Measurements from ENCODE around the gene MECP2.

The MECP2 gene

GRCh38 chrX:154059729-154060245 lies 37.7 kb downstream of the MECP2 start:
- no peak for DNase-seq (ENCODE audit: low spot score)

DNA sequence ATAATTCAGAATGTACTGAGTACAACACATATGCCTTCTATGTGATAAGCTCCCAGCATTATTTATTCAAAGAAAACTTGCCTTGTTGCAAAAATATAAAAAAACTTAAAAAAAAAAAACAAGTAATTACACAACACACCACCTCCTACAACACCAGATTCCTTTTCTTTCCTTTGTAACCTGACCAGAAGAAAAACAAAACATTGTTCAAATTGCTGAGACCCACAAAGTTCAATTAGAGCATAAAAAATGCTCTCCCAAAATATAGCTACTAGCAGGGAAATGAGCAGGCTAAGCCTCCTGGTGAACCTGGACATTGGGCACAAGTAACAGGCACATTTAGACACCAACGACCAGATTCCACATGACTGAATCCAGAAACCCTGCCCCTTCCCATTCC lies 38.3 kb downstream of the MECP2 start:
- DNase-seq (ENCODE audit: low spot score) = no peak

GRCh38 chrX:154058214-154058997 lies 39.1 kb downstream of the MECP2 start:
- DNase-seq (ENCODE audit: low spot score) = no peak

GRCh38 chrX:154057791-154058190 lies 39.7 kb downstream of the MECP2 start:
- no peak for DNase-seq (ENCODE audit: low spot score)

DNA sequence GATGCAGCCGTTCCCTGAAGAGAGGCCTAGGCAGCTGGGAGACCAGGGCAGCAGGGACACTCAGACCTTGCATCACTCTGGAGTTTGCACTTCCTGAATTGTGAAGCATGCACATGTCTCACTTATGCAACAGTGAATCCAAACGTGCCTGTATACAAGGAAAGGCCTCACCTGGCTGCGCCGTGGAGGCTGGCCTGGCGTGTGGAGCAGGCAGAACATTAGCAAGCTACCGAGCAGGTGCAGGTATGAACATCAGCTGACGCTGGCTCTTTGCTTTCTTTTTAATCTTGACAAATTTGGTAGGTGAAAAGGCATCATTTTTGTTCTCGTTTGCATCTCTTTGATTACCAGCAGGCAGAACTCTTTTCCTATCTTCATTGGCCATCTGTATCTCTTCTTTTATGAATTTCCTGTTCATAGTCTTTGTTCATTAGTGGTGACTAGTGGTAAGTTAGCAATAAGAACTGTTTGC lies 40.7 kb downstream of the MECP2 start:
- no peak for DNase-seq (ENCODE audit: low spot score)

GRCh38 chrX:154051201-154051810 lies 46.2 kb downstream of the MECP2 start:
- DNase-seq (ENCODE audit: low spot score) = peak; percentile 71

GRCh38 chrX:154050113-154050495 lies 47.4 kb downstream of the MECP2 start:
- DNase-seq (ENCODE audit: low spot score) = no peak

DNA sequence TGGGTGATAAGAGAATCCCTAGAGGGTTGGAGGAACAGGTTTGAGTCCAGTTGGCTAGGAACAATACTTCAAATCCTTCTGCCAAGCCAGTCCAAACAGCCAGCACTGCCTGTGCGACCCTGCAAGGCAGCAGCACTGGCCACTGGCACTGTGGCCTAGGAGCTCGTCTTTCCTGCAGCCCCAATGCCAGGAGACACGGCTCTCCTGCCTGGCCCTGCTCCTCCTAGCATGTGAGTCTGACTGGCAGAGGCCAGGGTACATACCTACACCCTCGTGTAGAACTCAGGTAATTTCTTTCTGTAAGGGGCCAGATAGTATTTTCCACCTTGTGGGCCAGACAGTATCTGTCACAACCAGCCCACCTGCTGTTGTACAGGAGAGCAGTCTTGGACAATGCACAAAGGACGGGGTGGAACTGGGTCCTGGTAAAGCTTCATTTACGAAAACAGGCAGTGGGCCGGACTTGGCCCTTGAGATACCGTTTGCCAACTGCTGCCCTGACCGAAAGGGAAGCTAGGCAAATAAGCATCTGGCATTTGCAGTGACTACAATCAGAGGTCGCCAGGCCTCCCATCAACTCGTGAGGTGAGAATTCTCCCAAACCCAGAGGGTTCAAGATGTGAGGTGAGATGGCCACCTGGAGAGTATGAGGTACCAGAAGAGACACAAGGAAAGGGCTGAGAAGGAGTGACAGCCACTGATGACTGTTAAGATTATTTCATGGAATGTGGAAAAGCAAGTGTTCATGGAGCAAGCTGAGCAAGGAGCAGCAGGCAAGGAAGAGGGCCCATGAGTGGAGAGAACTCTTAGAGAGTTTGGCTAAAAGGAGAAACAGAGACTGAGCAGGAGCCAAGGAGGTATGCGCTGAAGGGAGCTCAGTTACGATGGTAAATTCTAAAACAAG lies 48.1 kb downstream of the MECP2 start:
- DNase-seq (ENCODE audit: low spot score) = no peak

- DNase-seq (ENCODE audit: low spot score) = no peak
Measured at GRCh38 chrX:154048398-154048797, 49.1 kb downstream of the MECP2 start.

DNA sequence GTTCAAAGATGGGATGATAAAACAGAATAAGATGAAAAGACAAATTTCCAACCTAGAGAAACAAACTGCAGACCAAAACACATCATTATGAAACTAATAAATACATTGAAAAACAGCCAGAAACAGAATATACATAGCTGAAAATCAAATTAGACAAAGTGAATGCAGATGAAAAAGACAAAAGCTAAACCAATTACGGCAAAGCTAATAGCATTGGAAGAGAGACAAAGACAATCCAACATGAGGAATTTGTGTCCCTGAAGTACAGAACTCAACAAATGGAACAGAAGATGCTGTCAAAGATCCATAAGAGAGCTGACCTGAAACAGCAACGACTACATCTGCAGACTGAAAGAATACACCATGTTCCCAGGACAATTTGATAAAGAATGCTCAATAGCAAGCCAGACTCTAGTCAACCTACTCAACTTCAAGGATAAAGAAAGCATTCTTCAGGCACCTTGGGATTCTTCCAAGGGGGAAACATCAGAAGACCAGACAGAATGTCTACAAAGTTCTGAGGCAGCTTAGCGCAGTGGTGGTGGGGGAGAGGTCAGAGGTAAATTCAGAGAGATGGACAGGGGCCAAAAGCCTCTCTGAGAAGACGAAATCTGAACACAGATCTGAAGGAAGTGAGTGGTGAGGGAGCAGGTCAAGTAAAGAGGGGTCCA lies 50.4 kb downstream of the MECP2 start:
- no peak for DNase-seq (ENCODE audit: low spot score)

DNA sequence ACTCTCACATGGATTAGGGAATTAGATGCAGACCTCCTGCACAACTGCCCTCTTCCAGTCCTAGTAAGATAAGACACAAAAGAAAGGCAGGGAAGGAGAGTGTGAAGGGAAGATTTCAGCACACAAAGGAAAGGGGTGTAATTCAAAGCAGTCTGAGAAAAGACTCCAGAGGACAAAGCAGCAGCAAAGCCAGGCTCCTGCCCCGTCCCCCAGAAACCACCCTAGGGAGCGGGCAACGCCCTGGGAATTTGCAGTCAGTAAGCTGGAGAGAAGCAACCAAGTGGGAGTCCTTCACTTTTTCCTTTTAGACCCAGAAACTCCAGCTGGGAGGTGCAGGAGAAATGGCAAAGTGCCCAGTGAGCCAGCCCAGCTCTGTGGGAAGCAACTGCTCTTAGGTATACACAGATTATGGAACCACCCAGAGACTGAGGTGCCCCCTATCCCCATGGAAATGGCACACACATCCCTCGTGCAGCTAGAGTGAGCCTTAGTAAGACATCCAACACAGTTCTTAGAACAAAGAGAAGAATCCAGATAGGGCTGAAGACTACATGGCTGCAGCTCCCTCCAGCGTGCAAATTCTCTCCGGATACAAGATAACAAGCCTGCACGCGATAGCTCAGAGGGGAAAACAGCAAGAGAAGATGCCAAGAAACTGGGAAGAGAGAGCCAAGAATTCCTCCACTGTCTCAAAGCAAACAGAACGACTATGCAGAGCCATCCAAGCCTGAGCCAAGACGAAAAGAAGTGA lies 51.3 kb downstream of the MECP2 start:
- no peak for DNase-seq (ENCODE audit: low spot score)

DNA sequence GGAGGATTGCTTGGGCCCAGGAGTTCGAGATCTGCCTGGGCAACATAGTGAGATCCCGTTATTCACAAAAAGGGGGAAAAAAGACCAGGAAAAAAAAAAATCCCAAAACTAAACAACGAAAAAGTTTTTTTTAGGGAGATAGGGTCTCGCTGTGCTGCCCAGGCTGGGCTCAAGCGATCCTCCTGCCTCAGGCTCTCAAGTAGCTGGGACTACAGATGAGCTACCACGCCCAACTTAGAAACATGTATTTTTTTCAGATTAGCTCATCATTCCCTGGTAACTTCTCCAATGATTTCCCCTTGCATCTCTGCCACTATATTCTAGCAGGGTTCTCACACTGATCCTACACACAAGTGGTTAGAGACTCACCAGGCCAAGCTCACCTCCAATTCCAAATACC lies 53.4 kb downstream of the MECP2 start:
- no peak for DNase-seq (ENCODE audit: low spot score)

DNA sequence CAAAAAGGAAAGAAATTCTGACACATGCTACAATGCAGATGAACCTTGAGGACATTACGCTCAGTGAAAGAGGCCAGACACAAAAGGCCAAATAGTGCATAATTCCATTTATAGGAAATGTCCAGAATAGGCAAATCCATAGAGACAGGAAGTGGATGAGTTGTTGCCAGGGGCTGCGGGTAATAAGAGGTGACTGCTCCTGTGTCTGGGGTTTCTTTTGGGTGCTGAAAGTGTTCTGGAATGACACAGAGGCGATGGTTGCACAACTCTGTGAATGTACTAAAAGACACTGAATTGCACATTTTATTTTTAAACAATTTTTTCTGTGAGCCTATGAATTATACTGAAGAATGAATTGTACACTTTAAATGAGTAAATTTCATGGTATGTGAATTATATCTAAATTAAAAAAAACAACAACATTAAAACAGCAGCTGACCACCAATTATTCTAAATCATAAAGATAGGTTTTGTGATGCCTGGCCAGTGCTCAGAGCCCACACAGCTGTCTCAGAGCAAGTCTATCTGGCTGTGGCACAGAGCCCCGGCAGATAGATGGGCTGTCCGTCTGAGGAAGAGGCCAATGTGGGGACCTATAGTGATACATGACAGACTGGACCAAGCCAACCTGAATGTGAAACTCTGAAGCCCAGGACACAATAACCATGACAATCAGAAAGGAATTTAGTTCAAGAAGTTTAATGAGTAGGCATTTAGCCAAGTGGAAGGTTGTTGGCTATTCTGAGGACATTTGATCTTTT lies 54.3 kb downstream of the MECP2 start:
- no peak for DNase-seq (ENCODE audit: low spot score)

DNA sequence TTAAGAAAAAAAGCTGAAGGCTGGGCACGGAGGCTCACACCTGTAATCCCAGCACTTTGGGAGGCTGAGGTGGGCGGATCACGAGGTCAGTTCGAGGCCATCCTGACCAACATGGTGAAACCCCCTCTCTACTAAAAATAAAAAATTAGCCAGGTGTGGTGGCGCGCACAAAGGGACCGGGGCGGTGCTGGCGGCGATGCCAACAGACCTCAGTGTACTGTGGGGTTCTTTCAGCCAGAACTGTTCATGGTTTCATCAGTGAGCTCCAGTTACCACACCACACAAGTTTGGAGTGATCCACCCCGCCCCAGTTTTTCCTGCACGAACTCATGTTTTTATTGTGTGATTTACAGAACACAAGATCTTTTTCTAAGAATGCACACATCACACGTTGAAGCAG lies 56.7 kb downstream of the MECP2 start:
- DNase-seq (ENCODE audit: low spot score) = no peak

GRCh38 chrX:154040307-154040756 lies 57.2 kb downstream of the MECP2 start:
- DNase-seq (ENCODE audit: low spot score) = no peak

GRCh38 chrX:154039577-154039976 lies 57.9 kb downstream of the MECP2 start:
- DNase-seq (ENCODE audit: low spot score) = no peak

DNA sequence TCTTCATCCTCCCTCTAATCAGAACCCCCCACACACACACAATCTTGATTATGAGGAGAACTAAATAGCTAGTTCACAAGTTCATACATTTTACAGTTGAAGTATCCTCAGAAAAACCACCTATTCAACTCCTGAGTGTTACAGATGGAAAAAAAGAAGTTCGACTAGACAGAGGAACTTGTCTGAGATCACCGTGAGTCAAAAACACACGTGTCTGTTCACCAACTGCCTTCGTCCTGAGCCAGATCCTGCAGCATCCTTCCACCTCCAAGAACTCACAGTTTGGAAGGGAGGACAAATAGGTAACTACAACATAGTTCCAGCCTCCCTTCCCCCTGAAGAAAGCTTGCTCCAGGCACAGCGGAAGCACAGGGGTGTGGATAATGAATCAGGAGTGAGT lies 58.9 kb downstream of the MECP2 start:
- DNase-seq (ENCODE audit: low spot score) = no peak

DNA sequence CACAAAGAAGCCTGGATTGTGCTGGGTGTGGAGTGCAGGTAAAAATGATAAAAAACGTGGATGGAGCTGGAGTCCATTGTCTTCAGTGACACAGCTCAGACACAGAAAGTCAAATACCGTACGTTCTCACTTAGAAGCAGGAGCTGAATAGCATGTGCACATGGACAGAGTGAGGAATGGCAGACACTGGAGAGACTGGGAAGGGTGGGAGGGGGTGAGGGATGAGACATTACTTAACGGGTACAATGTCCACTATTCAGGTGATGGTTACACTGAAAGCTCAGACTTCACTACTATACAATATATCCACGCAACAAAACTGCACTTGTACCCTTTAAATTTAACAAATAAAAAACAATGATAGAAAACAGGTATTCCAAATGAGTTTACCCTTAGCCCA lies 59.8 kb downstream of the MECP2 start:
- DNase-seq (ENCODE audit: low spot score) = no peak

DNA sequence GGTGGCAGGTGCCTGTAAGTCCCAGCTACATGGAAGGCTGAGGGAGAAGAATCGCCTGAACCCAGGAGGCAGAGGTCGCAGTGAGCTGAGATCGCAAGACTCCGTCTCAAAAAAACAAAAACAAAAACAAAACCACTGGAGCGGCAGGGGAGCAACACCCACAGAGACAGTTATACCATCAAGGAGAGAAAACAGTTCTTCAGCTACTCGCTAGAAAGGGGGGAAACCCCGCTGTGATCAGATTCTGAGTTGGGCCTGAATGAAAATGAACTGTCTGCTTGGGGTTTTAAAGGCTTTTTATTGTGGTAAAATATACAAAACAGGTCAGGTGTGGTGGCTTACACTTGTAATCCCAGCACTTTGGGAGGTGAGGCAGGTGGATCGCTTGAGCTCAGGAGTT lies 61.0 kb downstream of the MECP2 start:
- DNase-seq (ENCODE audit: low spot score) = no peak

- DNase-seq (ENCODE audit: low spot score) = no peak
Measured at GRCh38 chrX:154033848-154034247, 63.7 kb downstream of the MECP2 start.
